ENCODE data around the gene REG4. TPM values are rescaled to one million over a fixed set of nuclear protein-coding genes. Genes with fewer than 3 reads are reported as not detected.

The REG4 gene
- polyA plus RNA-seq, 3 donors = not detected

GRCh38 chr1:119797606-119798005, 13.7 kb downstream of the REG4 start:
- Histone ChIP-seq H3K4me3 (replicated peaks in 1 of 3; ENCODE audit: low read depth in 2 of 3, low read length in 3 of 3) (no peak overlapping the region), H4K20me1 (ENCODE audit: insufficient read depth, low read length) (no peaks in the 10 kb centered on the region), H3K79me2 (ENCODE audit: insufficient read depth, low read length) (no peaks in the 10 kb centered on the region), H3K9me3 (replicated peaks in 1 of 2; ENCODE audit: control insufficient read depth in 1 of 2, insufficient read depth in 1 of 2, low read length in 2 of 2) (no peaks in the 10 kb centered on the region), H2AFZ (ENCODE audit: insufficient read depth, low read depth, low read length, poor library complexity, severe bottlenecking) (no peak overlapping the region), H3K27me3 (ENCODE audit: control insufficient read depth in 2 of 2, insufficient read depth in 2 of 2, low read length in 2 of 2) (no peaks in the 10 kb centered on the region), H3K9ac (ENCODE audit: insufficient read depth, low read length, poor library complexity, severe bottlenecking) (no peak overlapping the region), H3K36me3 (replicated peaks in 1 of 2; ENCODE audit: control insufficient read depth in 1 of 2, insufficient read depth in 2 of 2, low read length in 2 of 2) (no peaks in the 10 kb centered on the region), H3K4me1 (ENCODE audit: control insufficient read depth in 1 of 2, insufficient read depth in 2 of 2, low read length in 2 of 2) (no peaks in the 10 kb centered on the region), H3K4me2 (replicated peaks; ENCODE audit: extremely low read depth, low read length, poor library complexity, severe bottlenecking) (no peak overlapping the region), H3K27ac (ENCODE audit: low read depth in 1 of 2, low read length in 2 of 2) (no peak overlapping the region)
- WGBS (ENCODE audit: insufficient coverage) = 93% methylated on average over 3 of the region's 7 CpGs
- no peak overlapping the region for H3K4me3 Mint-ChIP-seq
- no peak for TF ChIP-seq CTCF (IDR thresholded peaks at IDR 0.05)
- intact Hi-C loops (cut with micrococcal nuclease) = no loop called here
- H3K27ac Mint-ChIP-seq = no peak overlapping the region
- H3K36me3 Mint-ChIP-seq = no peaks in the 10 kb centered on the region
- no peaks in the 10 kb centered on the region for H3K9me3 Mint-ChIP-seq
- peaks cover 8% of the 10 kb centered on the region for H3K4me1 Mint-ChIP-seq
- H3K27me3 Mint-ChIP-seq (ENCODE audit: low read depth in 3 of 3) = peaks cover 0 to 2% (median 0%) of the 10 kb centered on the region in 3 donors
- no peak for DNase-seq

GRCh38 chr1:119797162-119797561, 14.1 kb downstream of the REG4 start:
- Mint-ChIP-seq H3K9me3 (no peaks in the 10 kb centered on the region), H3K4me1 (peaks cover 10% of the 10 kb centered on the region), H3K4me3 (no peak overlapping the region), H3K27ac (no peak overlapping the region), H3K36me3 (no peaks in the 10 kb centered on the region), H3K27me3 (ENCODE audit: low read depth in 3 of 3) (peaks cover 0 to 2% (median 0%) of the 10 kb centered on the region in 3 donors)
- Histone ChIP-seq H2AFZ (ENCODE audit: insufficient read depth, low read depth, low read length, poor library complexity, severe bottlenecking) (no peak overlapping the region), H3K27me3 (ENCODE audit: control insufficient read depth in 2 of 2, insufficient read depth in 2 of 2, low read length in 2 of 2) (no peaks in the 10 kb centered on the region), H3K4me1 (ENCODE audit: control insufficient read depth in 1 of 2, insufficient read depth in 2 of 2, low read length in 2 of 2) (no peaks in the 10 kb centered on the region), H3K9ac (ENCODE audit: insufficient read depth, low read length, poor library complexity, severe bottlenecking) (no peak overlapping the region), H3K4me3 (replicated peaks in 1 of 3; ENCODE audit: low read depth in 2 of 3, low read length in 3 of 3) (no peak overlapping the region), H3K4me2 (replicated peaks; ENCODE audit: extremely low read depth, low read length, poor library complexity, severe bottlenecking) (no peak overlapping the region), H3K9me3 (replicated peaks in 1 of 2; ENCODE audit: control insufficient read depth in 1 of 2, insufficient read depth in 1 of 2, low read length in 2 of 2) (no peaks in the 10 kb centered on the region), H3K27ac (ENCODE audit: low read depth in 1 of 2, low read length in 2 of 2) (no peak overlapping the region), H3K79me2 (ENCODE audit: insufficient read depth, low read length) (no peaks in the 10 kb centered on the region), H4K20me1 (ENCODE audit: insufficient read depth, low read length) (no peaks in the 10 kb centered on the region), H3K36me3 (replicated peaks in 1 of 2; ENCODE audit: control insufficient read depth in 1 of 2, insufficient read depth in 2 of 2, low read length in 2 of 2) (no peaks in the 10 kb centered on the region)
- intact Hi-C loops (cut with micrococcal nuclease) = no loop called here
- TF ChIP-seq CTCF (IDR thresholded peaks at IDR 0.05) = no peak
- no peak for DNase-seq
- 100% methylated on average over 1 of the region's 1 CpG for WGBS (ENCODE audit: insufficient coverage)

Measured in CD14-positive monocyte (primary cell).